ENCODE results near the gene SYNCRIP.
"Not testable (repeated sequence)": the region's sequence is repeated elsewhere in the genome, so short reads cannot be mapped to it uniquely, and the experiment has no call there.

SYNCRIP gene

DNA sequence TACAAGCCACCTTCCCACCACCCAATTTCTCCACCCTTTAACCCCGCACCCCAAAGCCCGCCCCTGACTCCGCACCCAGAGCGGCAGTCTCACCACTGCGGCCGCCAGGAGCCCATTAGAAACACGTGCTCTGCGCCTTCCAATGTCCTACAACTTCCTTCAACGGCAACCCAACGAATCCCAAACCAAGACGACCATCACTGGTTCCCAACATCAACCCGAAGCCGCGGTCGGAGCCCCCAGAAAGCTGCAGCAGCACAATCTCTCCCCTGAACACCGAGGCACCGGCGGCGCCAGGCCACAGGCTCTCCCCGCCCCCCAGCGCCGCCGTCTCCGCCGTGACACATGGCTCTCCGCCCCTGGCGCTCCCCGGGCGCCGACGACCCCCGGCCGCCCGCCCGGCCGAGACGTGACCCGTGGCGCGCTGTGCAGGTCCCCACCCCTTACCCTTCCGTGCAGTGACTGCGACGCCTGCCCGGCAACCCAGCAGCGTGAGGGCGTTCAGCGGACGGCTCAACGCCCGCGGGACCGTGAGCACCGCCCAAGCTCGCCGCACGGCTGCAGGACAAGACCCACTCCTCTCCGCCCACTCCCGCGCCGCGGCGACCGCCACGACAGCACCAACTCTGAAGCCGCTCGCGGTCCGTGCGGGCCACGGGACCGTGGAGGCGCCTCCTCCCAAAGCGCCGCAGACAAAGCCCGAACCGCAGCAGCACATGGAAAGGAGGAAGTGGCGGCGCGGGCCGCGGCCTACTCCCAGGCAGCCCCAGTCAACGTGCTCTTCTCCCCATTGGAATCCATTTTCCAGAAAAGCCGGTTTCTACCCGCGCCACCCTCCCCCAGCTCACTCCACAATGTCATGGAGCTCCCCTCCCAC lies 551 bp downstream of the SYNCRIP start:
- TF ChIP-seq, protein P1, sequence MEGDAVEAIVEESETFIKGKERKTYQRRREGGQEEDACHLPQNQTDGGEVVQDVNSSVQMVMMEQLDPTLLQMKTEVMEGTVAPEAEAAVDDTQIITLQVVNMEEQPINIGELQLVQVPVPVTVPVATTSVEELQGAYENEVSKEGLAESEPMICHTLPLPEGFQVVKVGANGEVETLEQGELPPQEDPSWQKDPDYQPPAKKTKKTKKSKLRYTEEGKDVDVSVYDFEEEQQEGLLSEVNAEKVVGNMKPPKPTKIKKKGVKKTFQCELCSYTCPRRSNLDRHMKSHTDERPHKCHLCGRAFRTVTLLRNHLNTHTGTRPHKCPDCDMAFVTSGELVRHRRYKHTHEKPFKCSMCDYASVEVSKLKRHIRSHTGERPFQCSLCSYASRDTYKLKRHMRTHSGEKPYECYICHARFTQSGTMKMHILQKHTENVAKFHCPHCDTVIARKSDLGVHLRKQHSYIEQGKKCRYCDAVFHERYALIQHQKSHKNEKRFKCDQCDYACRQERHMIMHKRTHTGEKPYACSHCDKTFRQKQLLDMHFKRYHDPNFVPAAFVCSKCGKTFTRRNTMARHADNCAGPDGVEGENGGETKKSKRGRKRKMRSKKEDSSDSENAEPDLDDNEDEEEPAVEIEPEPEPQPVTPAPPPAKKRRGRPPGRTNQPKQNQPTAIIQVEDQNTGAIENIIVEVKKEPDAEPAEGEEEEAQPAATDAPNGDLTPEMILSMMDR (conservative IDR thresholded peaks at IDR 0.05; ENCODE audit: low read length): no peak
- DNase-seq (ENCODE audit: low read depth): peak; percentile 46
- H3K4me3 ChIP-seq (ENCODE audit: low read length): peak overlapping the region; percentile 99

DNA sequence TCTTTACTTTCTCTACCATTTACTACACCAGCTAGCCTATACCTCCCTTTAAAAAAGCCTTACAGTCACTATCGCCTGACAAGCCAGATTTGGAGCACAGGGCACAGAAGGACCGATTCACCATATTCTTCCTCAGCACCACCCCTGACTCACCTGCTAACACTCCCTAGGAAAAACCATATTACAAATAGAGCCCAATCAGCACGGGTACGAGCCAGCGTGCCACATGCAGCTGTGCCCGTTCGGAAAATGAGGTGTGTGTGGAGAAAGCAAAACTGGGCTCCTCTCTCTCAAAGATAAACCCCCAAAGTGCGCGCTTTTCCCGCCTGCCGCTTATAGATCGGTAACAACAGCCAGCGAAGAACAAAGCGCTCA lies 1.2 kb downstream of the SYNCRIP start:
- no peak for DNase-seq (ENCODE audit: low read depth)
- peak overlapping the region; percentile 99 for H3K4me3 ChIP-seq (ENCODE audit: low read length)
- TF ChIP-seq, protein P1 (conservative IDR thresholded peaks at IDR 0.05; ENCODE audit: low read length): no peak

DNA sequence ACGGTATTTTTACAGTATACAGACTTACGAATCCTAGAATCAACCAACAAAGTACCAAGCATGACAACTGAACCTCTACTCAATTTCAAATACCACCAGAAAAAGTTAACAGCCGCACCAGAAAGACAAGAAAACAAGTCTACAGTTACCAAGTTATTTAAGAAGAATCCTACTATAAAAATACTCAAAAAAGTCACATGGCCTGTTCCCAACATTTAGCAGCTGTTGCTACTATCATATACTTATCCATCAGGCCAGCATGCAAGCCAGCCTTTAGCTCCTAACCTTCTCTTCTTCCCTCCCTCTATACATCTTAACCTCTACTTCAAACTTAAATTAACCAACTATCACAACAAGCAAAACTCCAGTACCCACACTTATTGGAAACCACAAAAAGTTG lies 1.9 kb downstream of the SYNCRIP start:
- peak overlapping the region; percentile 99 for H3K4me3 ChIP-seq (ENCODE audit: low read length)
- TF ChIP-seq, protein P1 (conservative IDR thresholded peaks at IDR 0.05; ENCODE audit: low read length): no peak
- DNase-seq (ENCODE audit: low read depth): no peak

DNA sequence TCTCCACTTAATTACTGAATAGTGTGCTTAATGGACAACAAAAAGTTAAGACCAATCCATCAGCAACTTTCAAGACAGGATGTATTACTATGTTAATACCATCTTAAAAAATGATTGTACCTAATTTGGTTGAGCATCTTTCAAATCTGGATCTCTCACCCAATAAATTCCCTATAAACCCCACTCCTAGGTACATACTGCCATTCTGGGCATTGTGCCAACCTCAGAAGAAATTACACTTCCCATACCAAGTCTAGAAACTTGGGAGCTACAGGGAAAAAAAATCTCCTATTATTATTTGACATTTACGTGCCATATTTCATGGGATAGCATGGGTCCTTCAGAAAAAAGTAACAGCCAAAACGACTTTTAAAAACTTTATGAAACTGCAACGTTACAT lies 5.1 kb downstream of the SYNCRIP start:
- TF ChIP-seq, protein P1 (conservative IDR thresholded peaks at IDR 0.05; ENCODE audit: low read length): no peak
- no peak for DNase-seq (ENCODE audit: low read depth)
- no peak overlapping the region for H3K4me3 ChIP-seq (ENCODE audit: low read length)

DNA sequence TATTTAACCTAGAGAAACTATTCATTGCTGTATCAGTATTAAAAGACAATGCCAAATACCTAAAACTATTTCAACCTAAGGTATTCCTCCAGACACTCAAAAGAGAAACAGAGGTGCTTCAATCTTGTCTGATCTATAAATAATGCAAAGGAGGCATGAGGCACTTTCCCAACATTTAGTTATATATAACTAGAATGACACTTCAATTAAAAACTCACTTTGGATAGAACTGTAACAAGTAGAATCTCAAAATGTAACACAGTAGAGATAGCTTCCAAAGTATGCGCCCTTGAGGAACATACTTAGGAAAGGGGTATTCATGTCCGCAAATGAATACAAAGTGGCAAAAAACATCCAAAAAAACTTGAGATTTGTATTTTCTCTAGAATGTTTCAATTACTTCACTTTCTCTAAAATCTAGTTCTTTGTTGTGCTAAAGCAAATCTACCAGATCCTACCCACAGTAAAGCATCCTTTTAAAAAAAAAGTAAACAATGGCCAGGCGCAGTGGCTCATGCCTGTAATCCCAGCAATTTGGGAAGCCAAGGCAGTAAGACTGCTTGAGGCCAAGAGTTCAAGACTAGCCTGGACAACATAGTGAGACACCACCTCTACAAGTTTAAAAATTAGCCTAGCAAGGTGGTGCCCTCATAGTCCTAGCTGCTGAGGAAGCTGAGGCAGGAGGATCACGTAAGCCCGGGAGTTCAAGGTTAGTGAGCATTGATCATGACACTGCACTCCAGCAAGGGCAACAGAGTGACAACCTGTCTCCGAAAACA lies 10.3 kb downstream of the SYNCRIP start:
- no peak overlapping the region for H3K4me3 ChIP-seq (ENCODE audit: low read length)
- DNase-seq (ENCODE audit: low read depth): no peak
- TF ChIP-seq, protein P1 (conservative IDR thresholded peaks at IDR 0.05; ENCODE audit: low read length): no peak

DNA sequence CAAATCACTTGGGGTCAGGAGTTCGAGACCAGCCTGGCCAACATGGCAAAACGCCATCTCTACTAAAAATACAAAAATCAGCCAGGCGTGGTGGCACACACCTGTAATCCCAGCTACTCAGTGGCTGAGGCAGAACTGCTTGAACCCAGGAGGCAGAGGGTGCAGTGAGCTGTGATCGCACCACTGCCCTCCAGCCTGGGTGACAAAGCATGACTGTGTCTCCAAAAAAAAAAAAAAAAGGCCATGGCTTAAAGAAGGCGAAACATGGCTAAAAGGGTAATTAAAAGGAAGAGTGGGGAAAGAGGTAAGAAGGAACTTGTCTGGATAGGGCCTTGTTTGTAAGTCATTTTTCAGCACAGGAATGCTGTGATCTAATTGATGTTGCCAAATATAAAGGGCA lies 11.6 kb downstream of the SYNCRIP start:
- peak; percentile 20 for DNase-seq (ENCODE audit: low read depth)
- not testable (repeated sequence) for H3K4me3 ChIP-seq (ENCODE audit: low read length)

DNA sequence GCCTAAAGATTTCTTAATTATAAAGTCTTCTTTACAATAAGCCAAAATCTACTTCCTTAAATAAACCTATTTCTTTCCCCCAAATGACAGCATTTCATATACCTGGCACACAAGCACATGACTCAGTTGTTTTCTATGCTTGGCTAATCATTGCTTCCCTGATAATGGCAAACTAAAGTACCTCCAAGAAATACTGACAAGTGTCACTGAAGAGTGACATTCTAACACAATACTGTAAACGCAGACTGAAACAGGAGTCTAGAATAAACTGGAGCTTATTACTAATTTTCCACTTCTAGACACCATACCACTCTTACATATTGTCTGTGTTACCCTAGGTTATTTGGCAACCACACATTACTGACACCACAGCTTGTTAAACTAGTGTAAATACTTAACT lies 14.3 kb downstream of the SYNCRIP start:
- H3K4me3 ChIP-seq (ENCODE audit: low read length): no peak overlapping the region
- no peak for DNase-seq (ENCODE audit: low read depth)
- TF ChIP-seq, protein P1 (conservative IDR thresholded peaks at IDR 0.05; ENCODE audit: low read length): no peak
